Erythroblast (primary cell): ENCODE data around the gene SOX21.
"Not testable (repeated sequence)": the region's sequence is repeated elsewhere in the genome, so short reads cannot be mapped to it uniquely, and the experiment has no call there.

Source experiments
- GATA1 ChIP-seq: IDR thresholded peaks from 2 replicates; pipeline ENCODE4 v1.6.1; 2011; ENCODE audit warnings: low read depth, mild to moderate bottlenecking, control low read depth, low read length, moderate library complexity
- POLR2A ChIP-seq: IDR thresholded peaks from 2 replicates; pipeline ENCODE4 v1.6.1; 2011; ENCODE audit warnings: mild to moderate bottlenecking, low read length

DNA sequence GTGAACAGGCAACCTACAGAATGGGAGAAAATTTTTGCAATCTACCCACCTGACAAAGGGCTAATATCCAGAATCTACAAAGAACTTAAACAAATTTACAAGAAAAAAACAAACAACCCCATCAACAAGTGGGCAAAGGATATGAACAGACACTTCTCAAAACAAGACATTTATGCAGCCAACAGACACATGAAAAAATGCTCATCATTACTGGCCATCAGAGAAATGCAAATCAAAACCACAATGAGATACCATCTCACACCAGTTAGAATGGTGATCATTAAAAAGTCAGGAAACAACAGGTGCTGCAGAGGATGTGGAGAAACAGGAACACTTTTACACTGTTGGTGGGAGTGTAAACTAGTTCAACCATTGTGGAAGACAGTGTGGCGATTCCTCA is 17.6 kb upstream of the SOX21 start:
- not testable (repeated sequence) for TF ChIP-seq POLR2A, GATA1
